ENCODE measurements around the gene ETV7.

Gene ETV7

DNA sequence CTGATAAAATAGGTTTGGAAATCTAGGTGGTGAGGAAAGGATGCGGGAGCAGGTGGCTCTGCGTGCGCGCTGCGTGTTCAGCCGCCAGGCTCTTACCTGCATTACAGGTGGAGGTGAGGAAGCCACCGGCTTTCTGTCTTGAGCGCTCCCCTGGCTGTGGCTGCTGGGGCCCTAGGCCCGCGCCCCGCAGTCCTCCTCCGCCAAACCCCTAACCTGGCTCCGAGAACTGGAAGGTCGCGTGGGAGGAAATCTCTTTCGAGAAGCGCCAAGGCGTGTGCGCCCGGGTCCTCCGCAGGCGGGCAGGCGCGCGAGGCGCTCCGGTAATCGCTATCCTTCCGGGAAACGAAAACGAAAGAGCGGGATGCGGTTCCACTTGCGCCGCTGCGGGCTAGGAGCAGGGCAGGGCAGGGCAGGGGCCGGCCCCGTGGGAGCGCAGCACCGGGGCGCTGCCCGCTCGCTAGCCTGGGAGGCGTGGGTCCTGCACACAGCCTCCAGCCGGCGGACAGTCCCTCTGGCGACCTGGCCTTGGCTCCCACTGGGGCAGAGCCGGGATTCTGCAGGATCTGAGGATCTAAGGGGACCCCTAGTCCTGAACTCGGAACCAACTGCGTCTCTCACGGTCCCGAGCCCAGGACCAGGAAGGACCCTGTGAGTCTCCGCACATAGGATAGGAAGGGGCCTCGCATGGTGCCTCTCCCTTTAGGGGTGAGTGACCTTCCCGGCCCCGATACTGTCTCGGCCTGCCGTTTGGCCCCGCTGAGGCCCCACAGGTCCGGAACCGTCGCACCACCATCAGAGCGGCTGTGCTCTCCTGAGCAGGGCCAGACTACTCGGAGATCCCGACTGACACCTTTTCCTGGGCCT, at the start of gene ETV7:
Gene ETV7 (minus strand): TSS at position 230 of the 864 bp plus-strand sequence. CDS start 128 bp downstream, at position 102.
- Histone ChIP-seq H3K36me3 (ENCODE audit: control insufficient read depth, insufficient read depth, low read length) (no peaks in the 10 kb centered on the region), H3K4me3 (ENCODE audit: low read length) (peak within 1 kb of the TSS; percentile 92), H3K4me1 (ENCODE audit: control insufficient read depth, insufficient read depth, low read length) (no peaks in the 10 kb centered on the region), H3K27ac (ENCODE audit: low read depth, low read length) (peak within 1 kb of the TSS; percentile 37), H3K9ac (ENCODE audit: low read length) (peak within 1 kb of the TSS; percentile 58), H3K27me3 (ENCODE audit: control insufficient read depth, insufficient read depth, low read length) (no peaks in the 10 kb centered on the region)

DNA sequence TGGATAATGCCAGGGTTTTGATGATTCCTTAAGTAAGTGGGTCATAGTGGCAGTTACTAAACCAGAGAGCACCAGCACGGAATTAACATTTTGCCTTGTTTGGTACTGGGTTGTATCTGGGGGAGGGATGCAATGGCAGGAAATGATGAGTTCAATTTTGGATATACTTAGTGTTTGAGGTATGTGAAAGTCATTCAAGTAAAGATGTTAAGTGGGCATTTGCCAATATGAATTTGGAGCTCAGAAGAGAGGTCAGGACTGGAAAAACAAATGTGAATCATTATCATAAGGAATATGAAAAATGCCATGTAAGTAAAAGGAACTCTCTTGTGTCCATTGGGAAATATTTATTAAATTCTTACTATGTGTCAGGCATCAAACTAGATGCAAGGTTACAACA, 49.0 kb upstream of the ETV7 start:
- Histone ChIP-seq H3K36me3 (ENCODE audit: control insufficient read depth, insufficient read depth, low read length) (no peaks in the 10 kb centered on the region), H3K27ac (ENCODE audit: low read depth, low read length) (no peak overlapping the region), H3K9ac (ENCODE audit: low read length) (no peak overlapping the region), H3K4me1 (ENCODE audit: control insufficient read depth, insufficient read depth, low read length) (peaks cover 6% of the 10 kb centered on the region), H3K27me3 (ENCODE audit: control insufficient read depth, insufficient read depth, low read length) (no peaks in the 10 kb centered on the region), H3K4me3 (ENCODE audit: low read length) (no peak overlapping the region)

DNA sequence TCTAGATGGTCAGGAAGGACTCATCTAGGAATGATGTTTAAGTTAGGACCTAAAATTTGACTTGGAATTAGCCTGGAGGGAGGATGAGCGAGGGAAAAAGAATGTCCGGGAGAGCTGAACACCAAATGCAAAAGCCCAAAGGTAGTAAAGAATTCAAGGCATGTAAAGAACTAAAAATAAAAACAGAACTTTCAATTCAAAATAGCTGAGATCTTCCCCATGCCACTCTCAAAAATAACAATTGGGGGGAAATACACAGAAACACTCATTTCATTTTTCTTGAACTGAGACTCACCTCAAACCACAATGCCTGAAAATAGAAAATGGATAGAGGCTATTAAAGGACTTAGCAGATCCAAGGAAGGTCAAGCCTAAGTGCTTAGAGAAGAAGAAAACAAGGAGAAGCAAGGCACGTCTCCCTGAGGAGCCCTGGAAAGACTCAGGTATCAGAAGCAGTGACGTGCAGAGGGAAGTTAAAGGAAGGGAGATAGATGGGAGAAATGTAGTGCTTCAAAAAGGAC, 44.7 kb upstream of the ETV7 start:
- Histone ChIP-seq H3K27ac (ENCODE audit: low read depth, low read length) (no peak overlapping the region), H3K9ac (ENCODE audit: low read length) (no peak overlapping the region), H3K36me3 (ENCODE audit: control insufficient read depth, insufficient read depth, low read length) (no peaks in the 10 kb centered on the region), H3K27me3 (ENCODE audit: control insufficient read depth, insufficient read depth, low read length) (no peaks in the 10 kb centered on the region), H3K4me3 (ENCODE audit: low read length) (no peak overlapping the region), H3K4me1 (ENCODE audit: control insufficient read depth, insufficient read depth, low read length) (no peaks in the 10 kb centered on the region)

DNA sequence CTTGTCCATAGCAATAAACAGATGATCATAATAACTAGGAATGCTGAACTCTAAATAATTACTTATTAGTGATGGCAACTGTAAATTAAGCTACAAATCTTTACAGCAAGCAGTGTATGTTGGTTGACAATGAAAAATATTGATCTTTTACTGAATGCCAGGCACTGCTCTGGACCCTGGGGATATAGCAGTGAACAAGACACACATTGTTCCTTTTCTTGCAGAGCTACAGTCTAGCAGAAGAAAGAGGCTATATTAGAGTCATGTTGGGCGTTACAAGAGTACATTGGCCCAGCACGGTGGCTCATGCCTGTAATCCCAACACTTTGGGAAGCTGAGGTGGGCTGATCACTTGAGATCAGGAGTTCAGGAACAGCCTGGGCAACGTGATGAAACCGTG, 43.7 kb upstream of the ETV7 start:
- Histone ChIP-seq H3K4me3 (ENCODE audit: low read length) (no peak overlapping the region), H3K4me1 (ENCODE audit: control insufficient read depth, insufficient read depth, low read length) (no peaks in the 10 kb centered on the region), H3K27me3 (ENCODE audit: control insufficient read depth, insufficient read depth, low read length) (no peaks in the 10 kb centered on the region), H3K9ac (ENCODE audit: low read length) (no peak overlapping the region), H3K27ac (ENCODE audit: low read depth, low read length) (no peak overlapping the region), H3K36me3 (ENCODE audit: control insufficient read depth, insufficient read depth, low read length) (no peaks in the 10 kb centered on the region)

DNA sequence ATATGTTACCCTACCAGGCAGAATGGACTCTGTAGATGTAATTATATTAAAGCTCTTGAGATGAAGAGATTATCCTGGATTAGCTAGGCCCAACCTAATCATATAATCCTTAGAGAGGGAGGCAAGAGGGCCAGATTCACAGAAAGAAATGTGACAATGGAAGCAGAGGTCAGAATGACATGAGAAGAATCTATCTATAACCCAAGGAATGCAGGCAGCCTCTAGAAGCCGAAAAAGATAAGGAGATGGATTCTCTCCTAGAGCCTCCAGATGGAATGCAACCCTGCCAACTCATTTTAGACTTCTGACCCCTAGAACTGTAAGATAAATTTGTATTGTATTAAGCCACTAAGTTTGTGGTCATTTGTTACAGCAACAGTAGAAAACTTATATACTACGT, 42.9 kb upstream of the ETV7 start:
- Histone ChIP-seq H3K27ac (ENCODE audit: low read depth, low read length) (no peak overlapping the region), H3K4me1 (ENCODE audit: control insufficient read depth, insufficient read depth, low read length) (no peaks in the 10 kb centered on the region), H3K27me3 (ENCODE audit: control insufficient read depth, insufficient read depth, low read length) (no peaks in the 10 kb centered on the region), H3K4me3 (ENCODE audit: low read length) (no peak overlapping the region), H3K9ac (ENCODE audit: low read length) (no peak overlapping the region), H3K36me3 (ENCODE audit: control insufficient read depth, insufficient read depth, low read length) (no peaks in the 10 kb centered on the region)

DNA sequence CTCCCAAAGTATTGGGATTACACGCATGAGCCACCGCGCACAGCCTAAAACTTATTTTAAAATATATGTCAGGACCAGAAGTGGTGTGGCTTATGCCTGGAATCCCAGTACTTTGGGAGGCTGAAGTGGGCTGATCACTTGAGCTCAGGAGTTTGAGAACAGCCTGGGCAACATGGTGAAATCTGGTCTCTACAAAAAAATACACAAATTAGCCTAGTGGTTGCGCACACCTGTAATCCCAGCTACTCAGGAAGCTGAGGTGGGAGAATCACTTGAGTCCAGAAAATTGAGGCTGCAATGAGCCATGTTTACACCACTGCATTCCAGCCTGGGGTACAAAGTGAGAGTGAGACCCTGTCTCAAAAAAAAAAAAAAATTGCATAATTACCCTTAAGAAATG, 41.4 kb upstream of the ETV7 start:
- Histone ChIP-seq H3K4me3 (ENCODE audit: low read length) (no peak overlapping the region), H3K36me3 (ENCODE audit: control insufficient read depth, insufficient read depth, low read length) (no peaks in the 10 kb centered on the region), H3K9ac (ENCODE audit: low read length) (no peak overlapping the region), H3K4me1 (ENCODE audit: control insufficient read depth, insufficient read depth, low read length) (no peaks in the 10 kb centered on the region), H3K27me3 (ENCODE audit: control insufficient read depth, insufficient read depth, low read length) (no peaks in the 10 kb centered on the region), H3K27ac (ENCODE audit: low read depth, low read length) (no peak overlapping the region)

DNA sequence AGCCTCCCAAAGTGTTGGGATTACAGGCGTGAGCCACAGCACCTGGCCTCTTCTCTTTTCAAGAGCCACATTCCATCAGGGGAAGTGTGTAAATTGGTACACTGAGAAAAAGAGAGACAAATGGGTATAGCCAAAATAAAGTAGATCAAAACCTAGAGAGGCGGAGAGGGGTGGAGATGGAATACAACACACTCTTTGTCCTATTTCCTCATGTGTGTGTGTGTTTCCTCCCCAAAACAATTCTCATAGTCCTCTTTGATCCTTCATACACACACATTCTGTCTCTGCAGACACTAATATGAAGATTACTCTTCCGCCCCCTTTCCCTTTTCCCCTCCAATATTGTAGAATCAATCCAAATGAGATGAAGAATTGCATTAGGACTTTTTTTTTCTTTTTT, 39.2 kb upstream of the ETV7 start:
- no peak overlapping the region for H3K9ac ChIP-seq (ENCODE audit: low read length)
- H3K27ac ChIP-seq (ENCODE audit: low read depth, low read length), result no peak overlapping the region
- H3K4me1 ChIP-seq (ENCODE audit: control insufficient read depth, insufficient read depth, low read length), result peaks cover 4% of the 10 kb centered on the region
- H3K27me3 ChIP-seq (ENCODE audit: control insufficient read depth, insufficient read depth, low read length), result no peaks in the 10 kb centered on the region
- no peaks in the 10 kb centered on the region for H3K36me3 ChIP-seq (ENCODE audit: control insufficient read depth, insufficient read depth, low read length)
- H3K4me3 ChIP-seq (ENCODE audit: low read length), result no peak overlapping the region

DNA sequence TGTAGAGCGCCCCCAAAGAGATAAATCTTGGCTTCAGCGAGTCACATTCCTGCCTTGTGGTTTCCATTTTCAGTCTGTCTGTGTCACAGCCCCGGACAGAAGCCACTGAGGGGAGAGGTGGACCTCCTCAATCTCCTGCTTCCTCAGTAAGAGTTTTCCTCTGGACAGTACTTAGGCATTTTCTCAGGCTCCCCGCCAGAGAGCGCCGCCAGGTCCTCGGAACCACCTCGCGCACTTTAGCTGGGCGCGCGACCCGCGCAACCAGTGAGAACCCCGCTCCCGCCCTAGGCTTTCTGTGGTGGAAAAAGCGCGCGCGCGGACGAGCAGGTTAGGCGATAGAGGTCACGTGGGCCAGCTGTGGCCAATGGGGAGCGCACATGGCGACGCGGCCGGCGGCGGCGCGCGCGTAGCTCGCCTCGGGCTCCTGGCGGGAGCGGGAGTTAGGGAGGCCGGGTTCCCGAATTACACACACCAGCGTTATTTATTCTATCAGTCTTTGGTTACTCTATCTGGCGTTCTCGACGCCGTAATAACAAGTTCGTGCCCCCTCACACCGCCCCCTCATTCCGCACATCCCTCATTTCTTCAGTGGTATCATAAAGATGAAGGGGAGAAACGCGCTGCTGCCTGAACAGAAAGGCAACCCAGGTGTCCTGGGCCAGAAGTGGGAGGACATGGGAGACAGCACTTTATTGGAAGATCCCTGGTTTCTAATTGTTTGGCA, 35.8 kb upstream of the ETV7 start:
- H3K4me3 ChIP-seq (ENCODE audit: low read length), result peak overlapping the region; percentile 74
- no peaks in the 10 kb centered on the region for H3K27me3 ChIP-seq (ENCODE audit: control insufficient read depth, insufficient read depth, low read length)
- peak overlapping the region; percentile 93 for H3K9ac ChIP-seq (ENCODE audit: low read length)
- no peaks in the 10 kb centered on the region for H3K36me3 ChIP-seq (ENCODE audit: control insufficient read depth, insufficient read depth, low read length)
- peak overlapping the region; percentile 76 for H3K27ac ChIP-seq (ENCODE audit: low read depth, low read length)
- H3K4me1 ChIP-seq (ENCODE audit: control insufficient read depth, insufficient read depth, low read length), result peaks cover 4% of the 10 kb centered on the region

DNA sequence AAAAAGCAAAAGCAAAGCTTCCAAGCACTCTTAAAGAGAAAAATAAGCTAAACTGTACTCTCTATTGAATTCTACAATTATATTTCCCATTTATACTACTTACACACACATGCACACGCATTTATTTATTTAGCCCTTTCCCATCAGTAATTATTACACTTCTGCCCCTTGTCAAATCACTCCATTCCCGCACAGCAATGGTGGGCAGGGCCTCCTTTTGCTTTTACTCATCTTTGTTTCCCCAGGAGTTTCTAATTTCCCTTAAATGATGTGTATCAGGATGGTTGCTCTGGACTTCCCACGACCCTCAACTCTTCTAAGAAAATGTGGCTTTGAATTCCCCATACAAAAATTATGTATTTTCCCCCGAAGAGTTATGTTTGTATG, 35.2 kb upstream of the ETV7 start:
- peak overlapping the region; percentile 76 for H3K27ac ChIP-seq (ENCODE audit: low read depth, low read length)
- peak overlapping the region; percentile 74 for H3K4me3 ChIP-seq (ENCODE audit: low read length)
- no peaks in the 10 kb centered on the region for H3K36me3 ChIP-seq (ENCODE audit: control insufficient read depth, insufficient read depth, low read length)
- peak overlapping the region; percentile 77 for H3K9ac ChIP-seq (ENCODE audit: low read length)
- no peaks in the 10 kb centered on the region for H3K27me3 ChIP-seq (ENCODE audit: control insufficient read depth, insufficient read depth, low read length)
- H3K4me1 ChIP-seq (ENCODE audit: control insufficient read depth, insufficient read depth, low read length), result peaks cover 4% of the 10 kb centered on the region

DNA sequence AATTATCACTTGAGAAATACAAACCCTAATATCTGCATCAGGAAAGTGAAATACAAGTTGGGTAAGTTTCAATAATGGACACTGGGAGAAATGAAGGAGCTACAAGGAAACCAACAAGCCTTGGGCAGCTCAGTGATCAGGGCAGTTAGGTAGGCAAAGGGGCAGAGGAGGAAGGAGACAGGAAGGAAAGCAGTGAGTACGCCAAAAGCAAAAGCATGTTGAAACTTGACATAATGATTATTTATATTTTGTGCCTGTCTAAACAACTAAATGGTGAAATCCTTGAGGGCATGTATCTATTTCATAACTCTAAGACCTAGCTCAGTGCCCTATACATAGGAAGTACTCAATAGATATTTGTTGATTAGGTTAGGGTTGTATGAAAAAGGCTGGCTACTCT, 31.8 kb upstream of the ETV7 start:
- Histone ChIP-seq H3K36me3 (ENCODE audit: control insufficient read depth, insufficient read depth, low read length) (no peaks in the 10 kb centered on the region), H3K27ac (ENCODE audit: low read depth, low read length) (no peak overlapping the region)

DNA sequence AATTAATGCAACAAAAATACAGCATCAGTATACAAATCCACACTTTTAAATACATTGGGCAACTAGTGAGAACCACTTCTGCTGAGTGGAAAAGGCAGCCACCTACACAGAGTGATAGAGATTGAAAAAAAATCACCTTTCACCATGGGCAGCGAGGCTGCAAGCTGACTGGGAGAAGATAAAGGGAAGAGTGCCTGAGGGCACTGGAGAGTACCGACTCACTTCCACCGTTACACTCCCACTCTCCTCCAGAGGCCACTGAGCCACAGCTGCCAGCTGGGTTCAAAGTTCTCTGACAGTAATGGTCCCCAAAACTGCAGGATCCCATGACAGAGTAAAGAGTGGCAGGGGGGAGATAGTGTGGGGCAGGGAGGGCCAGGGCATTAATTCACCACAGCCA, 31.1 kb upstream of the ETV7 start:
- Histone ChIP-seq H3K4me3 (ENCODE audit: low read length) (no peak overlapping the region), H3K36me3 (ENCODE audit: control insufficient read depth, insufficient read depth, low read length) (no peaks in the 10 kb centered on the region), H3K4me1 (ENCODE audit: control insufficient read depth, insufficient read depth, low read length) (peaks cover 4% of the 10 kb centered on the region), H3K9ac (ENCODE audit: low read length) (no peak overlapping the region), H3K27me3 (ENCODE audit: control insufficient read depth, insufficient read depth, low read length) (no peaks in the 10 kb centered on the region), H3K27ac (ENCODE audit: low read depth, low read length) (no peak overlapping the region)

More for the DNA sequence above, 31.8 kb upstream of the ETV7 start:
- no peak overlapping the region for H3K9ac ChIP-seq (ENCODE audit: low read length)
- H3K4me1 ChIP-seq (ENCODE audit: control insufficient read depth, insufficient read depth, low read length), result peaks cover 4% of the 10 kb centered on the region
- no peak overlapping the region for H3K4me3 ChIP-seq (ENCODE audit: low read length)
- no peaks in the 10 kb centered on the region for H3K27me3 ChIP-seq (ENCODE audit: control insufficient read depth, insufficient read depth, low read length)

DNA sequence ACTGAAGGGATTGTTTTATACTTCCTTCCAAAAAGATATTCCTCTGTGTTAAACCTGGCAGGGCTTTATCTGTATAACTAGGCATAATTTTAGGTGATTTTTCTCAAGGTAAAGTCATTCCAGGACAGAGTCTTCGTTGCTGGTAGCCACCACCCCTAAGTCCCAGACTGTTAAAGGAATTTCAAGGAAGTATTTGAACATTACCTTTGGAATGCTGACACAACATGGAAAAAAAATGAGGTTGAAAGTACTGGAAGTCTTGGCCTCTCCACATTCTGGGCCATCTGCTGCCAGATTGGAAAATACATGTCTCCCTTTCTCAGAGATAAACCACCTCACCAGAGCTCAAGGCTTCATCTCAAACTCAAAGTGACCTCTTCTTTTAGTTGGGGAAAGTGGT, 27.0 kb upstream of the ETV7 start:
- H3K9ac ChIP-seq (ENCODE audit: low read length), result no peak overlapping the region

More for the DNA sequence above, 27.0 kb upstream of the ETV7 start:
- Histone ChIP-seq H3K27me3 (ENCODE audit: control insufficient read depth, insufficient read depth, low read length) (no peaks in the 10 kb centered on the region), H3K4me3 (ENCODE audit: low read length) (no peak overlapping the region), H3K36me3 (ENCODE audit: control insufficient read depth, insufficient read depth, low read length) (no peaks in the 10 kb centered on the region), H3K27ac (ENCODE audit: low read depth, low read length) (no peak overlapping the region), H3K4me1 (ENCODE audit: control insufficient read depth, insufficient read depth, low read length) (no peaks in the 10 kb centered on the region)
